Activated naive CD8-positive, alpha-beta T cell treated with anti-CD3 and anti-CD28 coated beads, Interleukin-2, amount 10 ng/mL, durations not matched to agents 7 days and 5 days (primary cell): ENCODE results near the gene SH3BGRL. TPM values are rescaled to one million over a fixed set of nuclear protein-coding genes. Genes with fewer than 3 reads are reported as not detected.

ENCODE experiments used
- ATAC-seq: fragments of 150-1000 bp; cut with Tn5 transposase; one replicate; pipeline ENCODE4 v1.10.0; 2021; ENCODE audit warnings: low read depth, moderate library complexity
- POLR2A ChIA-PET: fragments of 350-600 bp; sonication (Branson Sonifier 250); formaldehyde crosslinking; loops from one replicate; lab custom pipeline; 2021; ENCODE audit warnings: antibody characterized with exemption; lab: Charles Lee
- DNase-seq: peaks from one replicate; pipeline ENCODE4 v3.0.0; 2021
- H3K27ac Mint-ChIP-seq: one replicate; pipeline ENCODE4 v1.8.0; 2022; ENCODE audit warnings: mild to moderate bottlenecking, mixed read lengths
- H3K27me3 Mint-ChIP-seq: one replicate; pipeline ENCODE4 v1.8.0; 2022; ENCODE audit warnings: mild to moderate bottlenecking, moderate library complexity, mixed read lengths
- H3K36me3 Mint-ChIP-seq: one replicate; pipeline ENCODE4 v1.8.0; 2021; ENCODE audit warnings: mild to moderate bottlenecking, mixed read lengths
- H3K4me1 Mint-ChIP-seq: one replicate; pipeline ENCODE4 v1.8.0; 2021; ENCODE audit warnings: mixed read lengths
- H3K4me3 Mint-ChIP-seq: one replicate; pipeline ENCODE4 v1.8.0; 2022; ENCODE audit warnings: mild to moderate bottlenecking, moderate library complexity, mixed read lengths
- H3K9me3 Mint-ChIP-seq: one replicate; pipeline ENCODE4 v1.8.0; 2021; ENCODE audit warnings: mixed read lengths
- total RNA-seq, 2 experiments: library from RNA; stranded (reverse); gene quantifications; one replicate each; pipeline ENCODE4 v1.2.3, GENCODE V29; 2021

The SH3BGRL gene
- total RNA-seq: 10 to 100 TPM; 76.8 to 86.3 TPM

DNA sequence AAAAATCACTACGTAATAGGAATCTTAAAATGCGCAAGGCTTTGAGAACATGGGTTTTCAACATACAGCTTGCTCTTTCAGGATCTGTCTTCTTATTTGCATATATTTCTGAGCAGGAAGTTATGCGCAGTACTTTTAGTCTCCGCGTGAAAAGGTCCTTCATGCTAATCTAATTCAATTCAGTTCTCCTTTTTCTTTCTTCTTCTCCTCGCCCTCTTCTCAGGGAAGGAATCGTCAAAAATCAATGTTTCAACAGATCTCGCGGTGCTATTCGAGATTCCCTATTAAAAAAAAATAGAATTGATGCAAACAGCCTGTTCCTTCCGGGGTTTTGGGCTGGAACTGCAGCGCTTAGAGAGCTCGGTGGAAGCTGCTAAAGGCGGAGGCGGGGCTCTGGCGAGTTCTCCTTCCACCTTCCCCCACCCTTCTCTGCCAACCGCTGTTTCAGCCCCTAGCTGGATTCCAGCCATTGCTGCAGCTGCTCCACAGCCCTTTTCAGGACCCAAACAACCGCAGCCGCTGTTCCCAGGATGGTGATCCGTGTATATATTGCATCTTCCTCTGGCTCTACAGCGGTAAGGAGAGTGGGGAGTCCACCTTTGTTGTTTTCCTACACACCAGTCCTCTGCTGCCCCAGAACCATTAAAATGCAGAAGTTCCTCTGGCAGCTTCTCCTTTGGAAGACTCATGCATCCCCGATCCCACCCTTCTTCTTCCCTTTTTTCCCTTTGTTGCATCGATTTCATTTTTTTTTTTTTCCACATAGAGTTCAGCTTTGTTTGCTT, at the start of gene SH3BGRL, which contains the start of gene HMGN5:
TSS of gene SH3BGRL (plus strand) at position 432 of the 785 bp plus-strand sequence. CDS start at position 531, 99 bp downstream.
TSS of gene HMGN5 (minus strand) at position 243 of the 785 bp plus-strand sequence. CDS start 80,364 bp downstream, outside the sequence.
- peak within 1 kb of the TSS; percentile 98 for H3K27ac Mint-ChIP-seq
- peaks cover 23% of the 10 kb centered on the region for H3K4me1 Mint-ChIP-seq
- H3K36me3 Mint-ChIP-seq: peaks cover 22% of the 10 kb centered on the region

DNA sequence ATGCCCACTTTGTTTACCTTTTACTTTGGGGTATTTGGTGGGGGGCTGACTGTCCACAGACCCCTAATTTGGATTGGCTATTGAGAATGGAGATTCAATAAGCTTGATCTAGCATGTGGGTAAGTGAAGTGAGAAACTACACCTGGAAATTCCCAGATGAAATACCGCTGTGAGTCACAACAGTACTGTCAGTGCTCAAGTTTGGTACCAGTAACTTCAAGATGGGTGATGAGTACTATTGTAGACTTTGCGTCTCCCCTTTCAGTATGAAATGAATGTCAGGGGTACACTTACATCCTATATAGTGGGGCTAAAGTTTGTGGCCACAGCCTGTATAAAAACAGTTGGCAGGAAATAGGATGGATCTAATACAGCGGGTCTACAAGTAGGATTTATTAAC, 33.5 kb upstream of the SH3BGRL start:
- Mint-ChIP-seq H3K27me3 (no peaks in the 10 kb centered on the region), H3K4me3 (no peak overlapping the region), H3K4me1 (no peaks in the 10 kb centered on the region), H3K27ac (no peak overlapping the region), H3K36me3 (no peaks in the 10 kb centered on the region), H3K9me3 (no peaks in the 10 kb centered on the region)
- ATAC-seq (no peak), DNase-seq (no peak)
- POLR2A ChIA-PET: no interaction called here

More for the DNA sequence above, at the start of gene SH3BGRL, which contains the start of gene HMGN5:
- H3K4me3 Mint-ChIP-seq: peak within 1 kb of the TSS; percentile 98
- peak; percentile 62 for DNase-seq
- H3K9me3 Mint-ChIP-seq: peaks cover 2% of the 10 kb centered on the region
- no peaks in the 10 kb centered on the region for H3K27me3 Mint-ChIP-seq
- ATAC-seq: peak; percentile 98
- POLR2A ChIA-PET: interaction anchor here (0.8 to 3.2 kb wide), 3 partner anchors 9 to 395 kb away, joined by 3 to 11 read pairs (median 3); partner anchors contain the start of gene BRWD3

DNA sequence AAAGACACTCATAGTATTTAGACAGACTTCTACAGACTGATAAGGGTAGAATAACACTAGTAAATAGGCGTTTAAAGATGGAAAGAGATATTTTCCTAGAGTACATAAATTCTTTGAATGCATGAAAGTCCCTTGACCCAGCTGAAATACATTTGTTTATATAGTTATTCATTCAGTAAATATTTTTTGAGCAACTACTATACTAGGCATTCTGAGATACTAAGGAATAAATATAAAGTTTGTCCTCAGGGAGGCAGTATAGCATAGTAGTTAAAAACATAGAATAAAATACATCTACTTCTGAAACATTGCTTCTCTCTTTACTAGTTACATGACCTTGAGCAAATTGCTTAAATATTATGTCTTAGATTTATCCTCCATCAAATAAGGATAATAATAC, 27.6 kb upstream of the SH3BGRL start:
- Mint-ChIP-seq H3K4me1 (no peaks in the 10 kb centered on the region), H3K36me3 (no peaks in the 10 kb centered on the region), H3K9me3 (no peaks in the 10 kb centered on the region), H3K27me3 (no peaks in the 10 kb centered on the region), H3K27ac (no peak overlapping the region), H3K4me3 (no peak overlapping the region)
- no peak for DNase-seq
- POLR2A ChIA-PET: no interaction called here
- no peak for ATAC-seq

DNA sequence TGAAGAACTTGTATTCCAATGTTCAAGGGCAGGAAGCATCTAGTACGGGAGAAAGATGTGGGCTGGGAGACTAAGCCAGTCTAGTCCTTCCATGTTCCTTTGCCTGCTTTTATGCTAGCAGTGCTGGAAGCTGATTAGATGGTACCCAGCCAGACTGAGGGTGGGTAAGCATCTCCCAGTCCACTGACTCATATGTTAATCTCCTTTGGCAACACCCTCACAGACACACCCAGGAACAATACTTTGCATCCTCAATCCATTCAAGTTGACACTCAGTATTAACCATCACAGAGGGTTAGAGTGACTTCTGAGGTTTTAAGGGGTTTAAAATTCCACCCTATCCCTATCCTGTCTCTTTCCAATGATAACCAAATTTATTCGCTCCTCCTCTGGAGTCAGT, 6.6 kb upstream of the SH3BGRL start:
- no peaks in the 10 kb centered on the region for H3K9me3 Mint-ChIP-seq
- POLR2A ChIA-PET: no interaction called here
- H3K4me1 Mint-ChIP-seq: peaks cover 6% of the 10 kb centered on the region
- no peak overlapping the region for H3K4me3 Mint-ChIP-seq
- H3K27me3 Mint-ChIP-seq: no peaks in the 10 kb centered on the region
- no peak for DNase-seq
- no peak for ATAC-seq
- no peak overlapping the region for H3K27ac Mint-ChIP-seq
- no peaks in the 10 kb centered on the region for H3K36me3 Mint-ChIP-seq

DNA sequence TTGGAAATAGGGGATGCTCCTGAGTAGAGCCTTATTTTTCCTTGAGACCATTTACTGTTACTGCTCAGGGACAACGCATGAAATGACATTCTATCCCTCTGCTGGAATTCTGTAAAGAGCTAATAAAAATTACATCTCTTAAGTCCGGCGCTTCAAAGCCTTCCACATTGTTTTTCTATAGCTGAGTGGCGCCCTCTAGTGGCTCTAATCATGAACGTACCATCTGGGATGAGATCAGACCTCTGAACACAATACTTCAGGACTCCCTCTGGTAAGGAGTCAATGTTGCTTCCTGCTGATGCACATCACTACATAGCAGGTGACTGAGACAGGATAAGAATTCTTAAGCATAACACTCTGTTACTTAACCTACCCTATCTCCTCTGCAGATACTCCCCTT, 6.2 kb upstream of the SH3BGRL start:
- Mint-ChIP-seq H3K27ac (no peak overlapping the region), H3K4me3 (no peak overlapping the region), H3K9me3 (no peaks in the 10 kb centered on the region), H3K36me3 (no peaks in the 10 kb centered on the region), H3K4me1 (peaks cover 6% of the 10 kb centered on the region), H3K27me3 (no peaks in the 10 kb centered on the region)
- POLR2A ChIA-PET: no interaction called here
- ATAC-seq: peak; percentile 72
- peak; percentile 27 for DNase-seq

DNA sequence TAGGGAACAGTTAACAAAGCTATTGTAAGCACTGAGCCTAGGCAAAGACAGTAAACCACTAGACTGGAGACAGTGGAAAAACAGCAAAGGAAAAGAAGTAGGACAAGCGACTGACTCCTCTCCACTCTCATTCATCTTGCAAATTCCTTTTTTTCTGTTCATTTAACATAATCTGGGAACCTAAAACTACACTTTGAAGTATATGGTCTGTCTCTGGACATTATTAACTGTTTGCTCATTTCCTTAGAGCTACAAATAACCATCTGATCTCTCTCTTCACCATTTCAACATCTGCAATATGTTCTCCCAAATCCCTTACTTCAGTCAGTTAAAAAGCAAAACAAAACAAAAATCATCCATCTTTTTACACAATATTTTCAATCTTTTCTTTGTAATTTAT, 831 bp upstream of the SH3BGRL start:
- Mint-ChIP-seq H3K4me3 (peak overlapping the region; percentile 98), H3K27me3 (no peaks in the 10 kb centered on the region), H3K36me3 (peaks cover 16% of the 10 kb centered on the region), H3K4me1 (peaks cover 18% of the 10 kb centered on the region), H3K27ac (peak overlapping the region; percentile 98), H3K9me3 (peaks cover 2% of the 10 kb centered on the region)
- no peak for ATAC-seq
- DNase-seq: no peak
- POLR2A ChIA-PET: interaction anchor here (0.8 to 3.2 kb wide), 2 partner anchors 10 to 392 kb away, joined by 3 to 11 read pairs; partner anchors contain the start of gene BRWD3

DNA sequence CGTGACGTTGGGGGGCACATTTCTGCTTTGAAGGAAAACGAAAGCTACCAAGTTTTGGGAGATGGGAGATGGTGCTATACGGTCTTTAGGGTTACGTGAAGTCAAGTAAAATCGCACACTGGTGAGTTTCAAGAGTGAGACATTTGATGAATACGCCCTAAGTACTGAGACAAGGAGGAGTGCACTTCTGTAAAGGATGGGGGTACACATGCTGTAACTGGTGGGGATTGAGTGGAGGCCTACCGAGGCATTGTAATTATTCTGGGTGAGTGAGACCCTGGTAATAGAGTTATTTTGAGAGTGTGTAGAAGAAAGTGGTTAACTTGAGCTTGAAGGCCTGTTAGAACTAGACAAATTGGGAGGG, 536 bp downstream of the SH3BGRL start:
- POLR2A ChIA-PET: interaction anchor here (1.0 to 3.2 kb wide), 2 partner anchors 393 to 396 kb away, joined by 3 to 11 read pairs; partner anchors contain the start of gene BRWD3
- Mint-ChIP-seq H3K36me3 (peaks cover 22% of the 10 kb centered on the region), H3K27ac (peak overlapping the region; percentile 98), H3K9me3 (peaks cover 2% of the 10 kb centered on the region), H3K4me1 (peaks cover 23% of the 10 kb centered on the region), H3K4me3 (peak overlapping the region; percentile 98), H3K27me3 (no peaks in the 10 kb centered on the region)
- DNase-seq (no peak), ATAC-seq (no peak)

DNA sequence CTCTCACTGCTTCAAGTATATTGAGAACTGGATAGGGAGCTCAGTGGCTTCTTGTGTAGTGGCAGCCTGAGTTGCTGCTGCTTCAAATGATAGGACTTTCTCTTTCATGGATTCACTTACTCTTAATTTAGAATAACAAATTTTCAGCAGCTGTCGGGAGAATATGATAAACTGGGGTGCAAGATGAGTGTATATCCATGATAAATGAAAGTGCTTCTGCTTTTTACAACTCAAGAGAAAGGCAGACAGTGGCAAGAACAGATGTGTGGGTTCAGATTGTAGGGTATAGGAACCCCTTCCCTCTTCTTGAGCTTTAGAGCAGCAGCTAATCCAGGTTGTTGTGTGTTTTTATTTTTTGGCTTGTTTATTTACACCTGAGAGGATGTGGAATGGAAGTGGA, 1.0 kb downstream of the SH3BGRL start:
- Mint-ChIP-seq H3K4me3 (peak overlapping the region; percentile 98), H3K36me3 (peaks cover 26% of the 10 kb centered on the region), H3K4me1 (peaks cover 21% of the 10 kb centered on the region), H3K27ac (peak overlapping the region; percentile 98), H3K9me3 (peaks cover 2% of the 10 kb centered on the region), H3K27me3 (no peaks in the 10 kb centered on the region)
- POLR2A ChIA-PET: interaction anchor here (1.0 to 3.2 kb wide), 2 partner anchors 394 to 396 kb away, joined by 3 to 11 read pairs; partner anchors contain the start of gene BRWD3
- ATAC-seq: no peak
- DNase-seq: no peak

DNA sequence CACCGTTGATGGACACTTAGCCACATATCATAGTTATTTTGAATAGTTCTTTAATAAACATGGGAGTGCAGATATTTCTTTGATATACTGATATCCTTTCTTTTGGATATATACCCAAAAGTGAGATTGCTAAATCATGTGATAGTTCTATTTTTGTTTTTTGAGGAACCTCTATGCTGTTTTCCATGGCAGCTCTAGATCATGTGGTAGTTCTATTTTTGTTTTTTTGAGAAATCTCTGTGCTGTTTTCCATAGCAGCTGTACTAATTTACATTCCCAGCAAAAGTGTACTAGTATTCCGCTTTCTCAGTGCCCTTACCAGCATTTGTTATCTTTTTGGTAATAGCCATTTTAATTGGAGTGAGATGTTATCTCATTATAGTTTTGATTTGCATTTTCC, 3.6 kb downstream of the SH3BGRL start:
- peaks cover 21% of the 10 kb centered on the region for H3K4me1 Mint-ChIP-seq
- DNase-seq (no peak), ATAC-seq (no peak)
- H3K4me3 Mint-ChIP-seq: no peak overlapping the region
- H3K27ac Mint-ChIP-seq: no peak overlapping the region
- no peaks in the 10 kb centered on the region for H3K27me3 Mint-ChIP-seq
- H3K9me3 Mint-ChIP-seq: peaks cover 2% of the 10 kb centered on the region
- POLR2A ChIA-PET: no interaction called here
- H3K36me3 Mint-ChIP-seq: peaks cover 29% of the 10 kb centered on the region

DNA sequence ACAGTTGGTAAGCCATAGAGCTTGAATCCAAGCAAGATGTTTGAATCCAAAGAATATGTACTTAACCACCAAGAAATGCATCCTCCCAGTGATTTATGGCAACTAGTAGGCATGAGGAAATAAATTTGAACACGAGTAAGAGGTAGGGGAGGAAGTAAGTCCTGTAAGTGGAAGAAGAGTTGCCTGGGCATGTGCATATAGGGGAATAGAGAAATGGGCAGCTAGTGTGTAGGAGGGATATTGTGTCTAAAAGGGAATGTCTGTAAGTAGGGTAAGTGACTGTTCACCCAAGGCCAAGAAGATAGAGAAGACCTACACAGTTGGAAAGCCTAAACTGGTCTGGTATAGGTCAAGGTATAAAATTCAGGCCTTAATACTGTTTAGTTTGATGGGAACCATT, 4.6 kb downstream of the SH3BGRL start:
- POLR2A ChIA-PET: no interaction called here
- Mint-ChIP-seq H3K27me3 (no peaks in the 10 kb centered on the region), H3K9me3 (peaks cover 2% of the 10 kb centered on the region), H3K36me3 (peaks cover 29% of the 10 kb centered on the region), H3K4me3 (peak overlapping the region; percentile 44), H3K4me1 (peaks cover 14% of the 10 kb centered on the region), H3K27ac (no peak overlapping the region)
- ATAC-seq (no peak), DNase-seq (no peak)

DNA sequence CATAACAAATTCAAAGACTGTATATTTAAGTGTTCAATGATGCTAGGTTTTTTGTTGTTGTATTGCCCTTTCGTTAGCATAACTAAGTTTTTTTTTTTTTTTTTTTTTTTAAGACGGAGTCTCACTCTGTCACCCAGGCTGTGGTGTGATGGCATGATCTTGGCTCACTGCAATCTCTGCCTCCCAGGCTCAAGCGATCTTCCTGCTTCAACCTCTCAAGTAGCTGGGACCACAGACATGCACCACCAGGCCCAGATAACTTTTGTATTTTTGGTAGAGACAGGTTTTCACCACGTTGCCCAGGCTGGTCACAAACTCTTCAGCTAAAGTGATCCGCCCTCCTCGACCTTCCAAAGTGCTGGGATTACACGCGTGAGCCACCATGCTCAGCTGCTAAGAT, 7.0 kb downstream of the SH3BGRL start:
- POLR2A ChIA-PET: no interaction called here

DNA sequence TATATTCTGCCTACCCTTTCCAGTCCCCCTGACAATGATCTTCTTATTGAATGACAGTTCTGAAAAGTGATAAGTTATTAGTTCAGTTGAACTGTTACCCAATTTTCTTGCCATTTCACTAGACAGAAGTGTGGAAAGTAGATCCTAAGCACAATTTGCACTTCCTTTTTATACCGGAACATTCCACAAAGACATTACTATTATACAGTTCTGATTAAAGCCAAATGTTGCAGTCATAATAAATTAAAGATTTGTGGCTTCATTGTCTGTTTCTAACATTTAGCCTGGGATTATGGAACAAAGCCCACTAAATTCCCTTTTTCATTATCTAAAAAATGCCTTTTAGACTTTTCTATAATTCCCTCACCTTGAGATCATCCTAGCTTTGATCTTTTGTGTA, 13.8 kb downstream of the SH3BGRL start:
- Mint-ChIP-seq H3K27me3 (no peaks in the 10 kb centered on the region), H3K9me3 (no peaks in the 10 kb centered on the region), H3K4me1 (peaks cover 5% of the 10 kb centered on the region), H3K4me3 (no peak overlapping the region), H3K27ac (no peak overlapping the region), H3K36me3 (peaks cover 28% of the 10 kb centered on the region)
- POLR2A ChIA-PET: no interaction called here
- ATAC-seq: no peak
- DNase-seq: no peak

More for the DNA sequence above, 7.0 kb downstream of the SH3BGRL start:
- H3K36me3 Mint-ChIP-seq: peaks cover 29% of the 10 kb centered on the region
- no peak overlapping the region for H3K27ac Mint-ChIP-seq
- ATAC-seq (no peak), DNase-seq (no peak)
- peaks cover 2% of the 10 kb centered on the region for H3K9me3 Mint-ChIP-seq
- no peaks in the 10 kb centered on the region for H3K27me3 Mint-ChIP-seq
- no peak overlapping the region for H3K4me3 Mint-ChIP-seq
- H3K4me1 Mint-ChIP-seq: peaks cover 16% of the 10 kb centered on the region

DNA sequence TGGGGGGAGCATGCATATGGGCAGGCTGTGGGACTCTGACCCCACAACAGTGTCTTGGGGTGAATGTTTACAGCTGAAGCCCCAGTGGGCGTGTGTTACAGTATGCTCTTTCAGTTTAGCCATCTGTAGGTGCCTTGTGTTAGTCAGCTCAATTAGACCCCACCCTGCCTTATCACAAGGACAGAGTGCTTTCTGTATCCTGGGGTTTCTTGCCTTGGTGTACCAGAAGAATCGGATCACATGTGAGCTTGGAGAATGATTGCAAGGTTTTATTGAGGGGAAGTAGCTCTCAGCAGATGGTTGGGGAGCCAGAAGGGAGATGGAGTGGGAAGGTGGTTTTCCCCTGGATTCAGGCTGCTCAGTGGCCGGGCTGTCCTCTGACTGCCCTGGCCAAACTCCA, 27.3 kb downstream of the SH3BGRL start:
- Mint-ChIP-seq H3K4me1 (no peaks in the 10 kb centered on the region), H3K27me3 (no peaks in the 10 kb centered on the region), H3K9me3 (no peaks in the 10 kb centered on the region), H3K27ac (no peak overlapping the region), H3K4me3 (no peak overlapping the region), H3K36me3 (peaks cover 6% of the 10 kb centered on the region)
- POLR2A ChIA-PET: no interaction called here
- DNase-seq: no peak
- no peak for ATAC-seq

DNA sequence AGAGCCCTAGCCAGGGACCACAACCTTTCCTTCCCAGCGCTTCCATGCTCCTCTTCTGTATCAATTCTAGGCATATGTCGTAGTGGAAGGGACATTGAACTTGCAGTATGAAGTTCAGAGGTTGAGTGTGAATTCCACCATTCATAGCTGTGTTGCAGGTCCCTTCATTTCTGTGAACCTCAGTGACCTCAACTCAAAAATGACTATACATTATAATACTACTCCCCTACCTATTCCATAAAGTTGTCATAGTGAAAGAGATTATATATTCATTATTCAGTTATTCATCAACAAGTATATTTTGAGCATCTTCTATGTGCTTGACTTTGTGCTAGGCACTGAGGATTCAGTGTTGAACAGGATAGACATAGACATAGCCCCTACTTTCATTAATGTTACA, 28.0 kb downstream of the SH3BGRL start:
- POLR2A ChIA-PET: no interaction called here
- no peaks in the 10 kb centered on the region for H3K4me1 Mint-ChIP-seq
- no peak for ATAC-seq

More for the DNA sequence above, 28.0 kb downstream of the SH3BGRL start:
- no peaks in the 10 kb centered on the region for H3K9me3 Mint-ChIP-seq
- DNase-seq: no peak
- no peak overlapping the region for H3K4me3 Mint-ChIP-seq
- peaks cover 6% of the 10 kb centered on the region for H3K36me3 Mint-ChIP-seq
- H3K27me3 Mint-ChIP-seq: no peaks in the 10 kb centered on the region
- H3K27ac Mint-ChIP-seq: no peak overlapping the region
